ENCODE results near the gene METTL8. TPM values are rescaled to one million over a fixed set of nuclear protein-coding genes. Genes with fewer than 3 reads are reported as not detected.
A peak's percentile ranks its signal among the peaks of the same experiment; 100 is the strongest.
"Not testable (repeated sequence)": the region's sequence is repeated elsewhere in the genome, so short reads cannot be mapped to it uniquely, and the experiment has no call there.

METTL8 gene
- total RNA-seq, 1 donor from 2014 or later: 23.8 TPM

DNA sequence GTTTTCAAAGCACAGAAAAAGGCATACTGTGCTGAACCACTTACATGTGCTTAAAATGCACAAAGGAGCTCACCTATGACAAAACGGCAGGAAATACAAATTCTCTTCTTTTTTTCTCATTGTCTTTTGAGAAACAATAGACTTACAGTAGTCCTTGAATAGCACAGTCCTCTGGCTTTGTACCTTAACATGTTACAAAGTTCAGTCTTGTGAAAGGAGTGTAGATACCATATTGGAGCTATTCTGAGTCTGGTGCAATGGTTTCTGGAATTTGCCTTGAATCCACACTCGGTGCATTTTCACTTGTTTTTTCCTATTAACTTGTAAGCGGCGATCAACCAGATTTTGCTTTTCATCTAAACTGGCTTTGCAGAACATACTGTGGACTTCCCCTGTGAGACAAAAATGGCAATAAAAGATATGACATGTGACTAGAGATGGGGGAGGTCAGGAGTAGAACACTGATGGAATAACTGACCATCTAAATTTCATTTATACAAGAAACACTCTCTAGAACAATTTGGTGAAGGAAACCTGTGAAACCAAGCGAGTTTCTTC, 109.7 kb downstream of the METTL8 start:
- no peak for DNase-seq (ENCODE audit: low spot score)
- ATAC-seq: no peak
- intact Hi-C loops (cut with DNase I): no loop called here

- intact Hi-C loops (cut with DNase I): no loop called here
- DNase-seq (ENCODE audit: low spot score) (no peak), ATAC-seq (no peak)
Observed at GRCh38 chr2:171322928-171323327, 110.9 kb downstream of the METTL8 start.

- intact Hi-C loops (cut with DNase I): no loop called here
- DNase-seq (ENCODE audit: low spot score): no peak
- ATAC-seq: no peak
Observed at GRCh38 chr2:171320731-171321130, 113.1 kb downstream of the METTL8 start.

DNA sequence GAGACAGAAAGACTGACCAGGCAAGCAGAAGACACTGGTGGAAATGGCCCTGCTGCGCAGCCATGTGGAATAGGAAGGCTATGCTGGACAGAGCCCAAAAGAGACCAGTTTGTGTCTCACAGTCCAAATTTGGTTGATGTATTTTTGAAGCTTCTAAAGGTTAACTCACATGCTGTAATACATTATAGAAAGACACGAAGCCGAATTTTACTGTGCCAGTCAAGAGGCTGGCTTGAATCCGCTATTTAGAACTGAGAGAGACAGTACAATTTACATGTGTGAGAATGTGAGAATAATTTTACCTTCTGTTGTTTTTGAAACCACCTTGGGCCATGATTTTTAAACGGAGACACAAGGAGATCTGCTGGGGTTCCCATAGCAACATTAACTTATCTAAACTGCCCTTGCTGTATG, 113.6 kb downstream of the METTL8 start:
- ATAC-seq (no peak), DNase-seq (ENCODE audit: low spot score) (no peak)
- intact Hi-C loops (cut with DNase I): no loop called here

GRCh38 chr2:171319164-171319810, 114.5 kb downstream of the METTL8 start:
- intact Hi-C loops (cut with DNase I): no loop called here
- no peak for ATAC-seq
- DNase-seq (ENCODE audit: low spot score): no peak

- ATAC-seq (peak; percentile 53), DNase-seq (ENCODE audit: low spot score) (peak; percentile 61)
- intact Hi-C loops (cut with DNase I): no loop called here
Observed at GRCh38 chr2:171318463-171318934, 115.3 kb downstream of the METTL8 start.

- DNase-seq (ENCODE audit: low spot score) (no peak), ATAC-seq (peak; percentile 60)
Observed at GRCh38 chr2:171317492-171318125, 116.2 kb downstream of the METTL8 start.

DNA sequence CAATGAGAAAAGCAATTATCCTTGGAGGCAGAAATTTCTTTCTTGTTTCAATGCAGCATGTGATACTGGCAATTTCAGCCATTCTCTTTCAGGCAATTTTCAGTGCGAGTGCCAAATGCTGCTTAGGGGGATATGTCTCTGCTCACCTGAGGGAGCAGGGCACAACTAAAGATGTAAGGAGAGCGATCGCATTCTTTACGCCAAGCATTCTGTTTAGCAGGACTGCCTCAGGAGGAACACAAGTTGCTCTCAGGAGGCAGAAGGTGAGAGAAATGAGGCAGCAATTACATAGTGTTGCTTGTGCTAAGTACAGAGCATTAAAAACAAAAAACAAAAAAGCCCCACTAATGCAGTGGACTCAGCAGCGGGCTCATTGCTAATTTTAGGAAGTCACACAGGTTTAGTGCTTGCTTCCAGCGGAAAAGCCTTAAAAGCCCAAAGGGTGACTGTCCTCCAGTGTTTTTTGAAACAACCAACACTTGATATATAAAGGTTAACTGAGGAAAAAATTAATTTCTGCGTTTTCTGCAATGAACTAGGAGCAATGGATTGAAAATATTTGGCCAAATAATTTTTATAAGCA, 116.9 kb downstream of the METTL8 start:
- ATAC-seq (no peak), DNase-seq (ENCODE audit: low spot score) (no peak)
- intact Hi-C loops (cut with DNase I): no loop called here

More at GRCh38 chr2:171317492-171318125, 116.2 kb downstream of the METTL8 start:
- intact Hi-C loops (cut with DNase I): no loop called here

DNA sequence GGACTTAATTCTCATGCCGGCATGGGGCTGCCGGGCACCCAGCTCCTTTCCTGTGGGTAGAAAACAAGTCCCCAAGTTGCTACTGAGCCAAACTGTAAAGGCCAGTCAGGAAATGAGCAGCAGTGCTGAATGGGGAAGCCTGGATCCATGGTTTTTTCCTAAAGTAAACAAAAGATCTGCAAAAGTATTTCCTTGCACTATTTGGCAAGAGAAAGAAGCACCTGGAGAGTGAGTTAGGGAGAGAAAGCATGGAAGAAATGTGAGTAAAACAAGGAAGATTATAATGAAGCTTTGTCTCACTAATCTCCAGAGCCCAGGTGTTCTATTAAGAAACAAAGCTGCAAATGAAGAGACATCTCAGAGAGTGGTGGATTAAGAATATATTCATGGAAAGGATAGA, 117.6 kb downstream of the METTL8 start:
- intact Hi-C loops (cut with DNase I): no loop called here
- DNase-seq (ENCODE audit: low spot score): no peak
- ATAC-seq: no peak

DNA sequence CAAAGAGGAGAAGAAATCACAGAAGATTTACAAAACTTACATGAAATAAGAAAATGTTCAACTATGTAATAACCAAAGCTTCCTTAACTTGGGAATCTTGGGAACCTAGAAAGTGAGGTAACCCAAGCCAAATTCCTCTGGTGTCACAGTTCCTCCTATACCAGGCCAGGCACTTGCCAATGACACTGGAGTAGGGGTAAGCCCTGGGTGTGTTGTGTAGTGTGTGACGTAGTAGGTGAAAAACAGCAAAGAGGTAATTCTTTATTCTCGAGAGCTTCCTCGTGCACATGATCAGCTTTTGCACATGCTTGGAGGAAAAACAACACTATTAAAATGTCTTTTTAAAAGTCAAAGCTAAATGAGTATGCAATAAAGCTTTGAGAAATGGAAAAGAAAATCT, 118.0 kb downstream of the METTL8 start:
- DNase-seq (ENCODE audit: low spot score) (no peak), ATAC-seq (no peak)
- intact Hi-C loops (cut with DNase I): no loop called here

DNA sequence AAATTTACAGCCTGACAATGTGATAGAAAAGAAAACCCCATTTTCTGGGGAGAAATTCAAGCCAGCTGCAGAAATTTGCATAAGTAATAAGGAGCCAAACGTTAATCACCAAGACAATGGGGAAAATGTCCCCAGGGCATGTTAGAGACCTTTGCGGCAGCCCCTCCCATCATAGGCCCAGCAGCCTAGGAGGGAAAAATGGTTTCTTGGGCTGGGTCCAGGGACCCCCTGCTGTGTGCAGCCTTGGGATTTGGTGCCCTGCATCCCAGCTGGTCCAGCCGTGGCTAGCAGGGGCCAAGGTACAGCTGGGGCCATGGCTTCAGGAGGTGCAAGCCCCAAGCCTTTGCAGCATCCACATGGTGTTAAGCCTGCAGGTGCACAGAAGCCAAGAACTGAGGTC, 121.6 kb downstream of the METTL8 start:
- ATAC-seq; DNase-seq (ENCODE audit: low spot score); intact Hi-C loops (cut with DNase I): not testable (repeated sequence)

- ATAC-seq; DNase-seq (ENCODE audit: low spot score); intact Hi-C loops (cut with DNase I): not testable (repeated sequence)
Observed at GRCh38 chr2:171311589-171311988, 122.2 kb downstream of the METTL8 start.

- DNase-seq (ENCODE audit: low spot score) (no peak), ATAC-seq (no peak)
- intact Hi-C loops (cut with DNase I): no loop called here
Observed at GRCh38 chr2:171310889-171311288, 122.9 kb downstream of the METTL8 start.

GRCh38 chr2:171309455-171310286, 124.1 kb downstream of the METTL8 start:
- intact Hi-C loops (cut with DNase I): no loop called here
- ATAC-seq: no peak
- no peak for DNase-seq (ENCODE audit: low spot score)

DNA sequence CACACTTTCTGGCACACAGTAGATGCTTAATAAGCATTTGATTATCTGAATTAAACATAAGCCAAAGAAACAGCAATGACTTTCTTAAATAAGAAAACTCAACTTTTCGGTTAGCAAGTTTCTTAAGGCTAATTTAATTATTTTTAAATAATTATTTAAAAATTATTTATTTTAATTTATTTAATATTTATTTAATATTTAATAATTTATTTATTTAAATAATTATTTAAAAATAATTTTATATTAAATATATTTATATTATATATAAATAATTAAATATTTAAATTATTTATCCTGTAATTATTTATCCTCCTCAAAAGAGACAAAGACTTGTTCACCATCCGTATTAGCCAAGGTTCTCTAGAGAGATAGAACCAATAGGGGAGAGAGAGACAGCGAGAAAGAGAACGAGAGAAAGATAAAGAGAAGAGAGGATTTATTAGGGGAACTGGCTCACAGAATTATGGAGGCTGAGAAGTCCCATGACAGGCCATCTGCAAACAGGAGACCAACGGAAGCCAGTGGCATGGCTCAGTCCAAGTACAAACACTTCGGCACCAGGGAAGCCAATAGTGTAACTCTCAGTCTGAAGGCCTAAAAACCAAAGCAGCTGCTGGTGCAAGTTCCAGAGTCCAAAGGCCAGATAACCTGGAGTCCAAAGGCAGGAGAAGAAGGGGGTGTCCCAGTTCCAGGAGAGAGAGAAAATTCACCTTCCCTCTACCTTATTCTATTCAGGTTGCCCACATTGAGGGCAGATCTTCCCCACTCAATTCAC, 125.3 kb downstream of the METTL8 start:
- ATAC-seq (no peak), DNase-seq (ENCODE audit: low spot score) (no peak)
- intact Hi-C loops (cut with DNase I): no loop called here

DNA sequence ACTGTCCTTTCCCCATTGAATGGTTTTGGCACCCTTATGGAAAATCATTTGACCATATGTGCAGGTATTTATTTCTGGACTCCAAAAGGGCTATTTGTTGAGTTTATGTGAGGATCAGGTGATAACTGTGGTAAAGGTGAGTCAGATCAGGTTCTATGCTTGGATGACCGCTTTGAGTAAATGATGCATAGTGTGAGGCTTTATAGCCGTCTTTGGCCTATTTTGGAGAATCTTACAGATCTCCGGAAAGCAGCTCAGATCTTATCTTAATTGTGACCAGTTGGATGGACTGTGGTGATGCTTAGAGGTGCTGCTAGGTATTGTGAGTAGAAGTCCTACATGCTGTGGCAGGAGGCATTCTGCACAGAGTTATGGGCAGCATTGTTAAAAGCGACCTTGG, 126.2 kb downstream of the METTL8 start:
- intact Hi-C loops (cut with DNase I): no loop called here
- ATAC-seq (no peak), DNase-seq (ENCODE audit: low spot score) (no peak)

- ATAC-seq: no peak
- intact Hi-C loops (cut with DNase I): no loop called here
- no peak for DNase-seq (ENCODE audit: low spot score)
Observed at GRCh38 chr2:171297956-171298355, 135.8 kb downstream of the METTL8 start.

- no peak for DNase-seq (ENCODE audit: low spot score)
- intact Hi-C loops (cut with DNase I): no loop called here
Observed at GRCh38 chr2:171294608-171295007, 139.2 kb downstream of the METTL8 start.

More at GRCh38 chr2:171294608-171295007, 139.2 kb downstream of the METTL8 start:
- no peak for ATAC-seq
